Right renal pelvis (tissue), 4 donors: ENCODE data around the gene HBZ. TPM values are rescaled to one million over a fixed set of nuclear protein-coding genes. Genes with fewer than 3 reads are reported as not detected.

Experiments used
- polyA plus RNA-seq, 4 donors: library from polyadenylated mRNA; unstranded; fragments of 120-200 nt; gene quantifications; one replicate each; pipeline ENCODE4 v1.2.1, GENCODE V29; 2013; ENCODE audit not compliant: insufficient read length in 4 of 4

Gene HBZ
- polyA plus RNA-seq, 4 donors: 0.37 to 4.2 (median 1.7) TPM

Other genes with a start within 250 kb of the HBZ start
- 10 to 100 TPM; 11.3 to 13.2 (median 12.9) TPM for gene POLR3K, start 99.0 kb upstream of the HBZ start, polyA plus RNA-seq
- gene SNRNP25, start 98.8 kb upstream of the HBZ start, polyA plus RNA-seq: 10 to 100 TPM; 41.8 to 52.1 (median 47.6) TPM
- gene RHBDF1, start 80.0 kb upstream of the HBZ start, polyA plus RNA-seq: 10 to 100 TPM; 21.4 to 28.8 (median 28.1) TPM
- gene MPG, start 74.4 kb upstream of the HBZ start, polyA plus RNA-seq: 10 to 100 TPM; 20.7 to 35.2 (median 23.2) TPM
- gene NPRL3, start 14.0 kb upstream of the HBZ start, polyA plus RNA-seq: 10 to 100 TPM; 26.4 to 32.2 (median 29.6) TPM
- gene HBM, start 13.3 kb downstream of the HBZ start, polyA plus RNA-seq: 1 to 10 TPM; 2.1 to 5.7 (median 3.7) TPM
- 1,000 to 10,000 TPM in 3 of 4 donors, 100 to 1,000 TPM in 1; 794 to 1,266 (median 1,092) TPM for gene HBA2, start 20.2 kb downstream of the HBZ start, polyA plus RNA-seq
- 100 to 1,000 TPM; 530 to 845 (median 681) TPM for gene HBA1, start 24.0 kb downstream of the HBZ start, polyA plus RNA-seq
- under 1 TPM; 0.51 to 0.90 (median 0.78) TPM for gene HBQ1, start 27.8 kb downstream of the HBZ start, polyA plus RNA-seq
- gene LUC7L, start 76.8 kb downstream of the HBZ start, polyA plus RNA-seq: 100 to 1,000 TPM; 104 to 141 (median 122) TPM
- gene FAM234A, start 82.2 kb downstream of the HBZ start, polyA plus RNA-seq: 10 to 100 TPM; 75.5 to 88.2 (median 81.5) TPM
- gene RGS11, start 123.3 kb downstream of the HBZ start, polyA plus RNA-seq: 1 to 10 TPM in 3 of 4 donors, under 1 TPM in 1; 0.68 to 2.8 (median 1.9) TPM
- 1 to 10 TPM; 1.9 to 5.6 (median 3.5) TPM for gene ARHGDIG, start 127.9 kb downstream of the HBZ start, polyA plus RNA-seq
- 1 to 10 TPM in 2 of 4 donors, under 1 TPM in 2; 0.53 to 2.0 (median 1.2) TPM for gene PDIA2, start 130.5 kb downstream of the HBZ start, polyA plus RNA-seq
- gene AXIN1, start 200.1 kb downstream of the HBZ start, polyA plus RNA-seq: 10 to 100 TPM; 16.9 to 23.0 (median 17.6) TPM
- gene MRPL28, start 217.9 kb downstream of the HBZ start, polyA plus RNA-seq: 10 to 100 TPM; 68.4 to 92.6 (median 70.9) TPM
- 10 to 100 TPM; 56.8 to 71.3 (median 58.8) TPM for gene PGAP6, start 229.3 kb downstream of the HBZ start, polyA plus RNA-seq
- gene NME4, start 244.6 kb downstream of the HBZ start, polyA plus RNA-seq: 100 to 1,000 TPM; 110 to 143 (median 117) TPM
- 10 to 100 TPM; 17.8 to 40.4 (median 32.2) TPM for gene DECR2, start 249.2 kb downstream of the HBZ start, polyA plus RNA-seq